Neuronal stem cell (in vitro differentiated cells): ENCODE results near the gene ANK2.

Source experiments
- DNase-seq: peaks from one replicate; pipeline ENCODE4 v3.0.0-alpha.2; 2013; ENCODE audit warnings: low spot score
- H2AFZ ChIP-seq: one replicate; pipeline ENCODE4 v1.6.1; 2013; ENCODE audit warnings: mild to moderate bottlenecking, low read length, inconsistent platforms
- H2AK5ac ChIP-seq: 2 replicates; pipeline ENCODE4 v1.6.1; 2013; ENCODE audit warnings: low read depth, mild to moderate bottlenecking, inconsistent platforms, low read length, moderate library complexity, mixed read lengths
- H2BK120ac ChIP-seq: 2 replicates; pipeline ENCODE4 v1.6.1; 2013; ENCODE audit warnings: low read depth, mild to moderate bottlenecking, inconsistent platforms, low read length, moderate library complexity, mixed read lengths
- H2BK12ac ChIP-seq: one replicate; pipeline ENCODE4 v1.6.1; 2013; ENCODE audit warnings: low read length, inconsistent platforms
- H2BK15ac ChIP-seq: 2 replicates; pipeline ENCODE4 v1.6.1; 2013; ENCODE audit warnings: mild to moderate bottlenecking, low read length, inconsistent platforms, mixed read lengths
- H2BK5ac ChIP-seq: one replicate; pipeline ENCODE4 v1.6.1; 2013; ENCODE audit warnings: inconsistent platforms, mild to moderate bottlenecking, low read length, moderate library complexity
- H3K14ac ChIP-seq: one replicate; pipeline ENCODE4 v1.6.1; 2013; ENCODE audit warnings: low read length, inconsistent platforms
- H3K18ac ChIP-seq: 2 replicates; pipeline ENCODE4 v1.6.1; 2013; ENCODE audit warnings: low read length, inconsistent platforms
- H3K23ac ChIP-seq: 2 replicates; pipeline ENCODE4 v1.6.1; 2013; ENCODE audit warnings: low read depth, mild to moderate bottlenecking, mixed read lengths, low read length, inconsistent platforms; ENCODE audit not compliant: poor library complexity
- H3K27ac ChIP-seq: replicated peaks from 3 replicates; pipeline ENCODE4 v1.5.1; 2013; ENCODE audit warnings: low read length, inconsistent platforms
- H3K27me3 ChIP-seq, 3 experiments: 2 replicates each; pipeline ENCODE4 v1.6.1; 2013; ENCODE audit warnings: low read length in 3 of 3, mild to moderate bottlenecking in 2 of 3, inconsistent platforms in 1 of 3, low read depth in 1 of 3, mixed read lengths in 1 of 3, moderate library complexity in 1 of 3; ENCODE audit not compliant: control insufficient read depth in 3 of 3, insufficient read depth in 3 of 3
- H3K36me3 ChIP-seq, 2 donors: replicated peaks in 1 of 2; 2 replicates each; pipeline ENCODE4 v1.6.1; 2013; ENCODE audit warnings: low read length in 2 of 2; ENCODE audit not compliant: control insufficient read depth in 2 of 2, insufficient read depth in 2 of 2
- H3K4ac ChIP-seq: 2 replicates; pipeline ENCODE4 v1.6.1; 2013; ENCODE audit warnings: inconsistent platforms, mild to moderate bottlenecking, low read length, moderate library complexity
- H3K4me1 ChIP-seq, 2 donors: 1 replicate in 1 of 2; 2 replicates in 1 of 2; pipeline ENCODE4 v1.6.1; 2013; ENCODE audit warnings: low read length in 2 of 2, low read depth in 1 of 2; ENCODE audit not compliant: control insufficient read depth in 2 of 2, insufficient read depth in 1 of 2
- H3K4me2 ChIP-seq: one replicate; pipeline ENCODE4 v1.6.1; 2013; ENCODE audit warnings: mild to moderate bottlenecking, low read length, inconsistent platforms; ENCODE audit not compliant: insufficient read depth, poor library complexity, severe bottlenecking
- H3K4me3 ChIP-seq, 2 donors: 2 replicates each; pipeline ENCODE4 v1.5.1; 2013; ENCODE audit warnings: low read length in 2 of 2, mild to moderate bottlenecking in 2 of 2, inconsistent platforms in 1 of 2, moderate library complexity in 1 of 2
- H3K79me1 ChIP-seq: one replicate; pipeline ENCODE4 v1.6.1; 2013; ENCODE audit warnings: low read depth, mild to moderate bottlenecking, inconsistent platforms, low read length, moderate library complexity
- H3K9ac ChIP-seq: one replicate; pipeline ENCODE4 v1.6.1; 2013; ENCODE audit warnings: mild to moderate bottlenecking, low read depth, low read length, inconsistent platforms; ENCODE audit not compliant: poor library complexity
- H3K9me3 ChIP-seq, 2 donors: replicated peaks in 1 of 2; 2 replicates each; pipeline versions ENCODE3 to v1.6.1; 2013; ENCODE audit warnings: low read length in 2 of 2, mild to moderate bottlenecking in 2 of 2, inconsistent platforms in 1 of 2, low read depth in 1 of 2, mixed read lengths in 1 of 2, moderate library complexity in 1 of 2; ENCODE audit not compliant: control insufficient read depth in 2 of 2, insufficient read depth in 1 of 2
- H4K8ac ChIP-seq: one replicate; pipeline ENCODE4 v1.6.1; 2013; ENCODE audit warnings: low read depth, mild to moderate bottlenecking, inconsistent platforms, low read length, moderate library complexity
- H4K91ac ChIP-seq: one replicate; pipeline ENCODE4 v1.6.1; 2013; ENCODE audit warnings: low read length, low read depth, mild to moderate bottlenecking, inconsistent platforms; ENCODE audit not compliant: poor library complexity
- WGBS, 2 donors: extraction: QIAGEN DNeasy Blood & Tissue Kit; methylation state at CpG; one replicate each; pipeline ENCODE4 v1.1.7; 2013; ENCODE audit warnings: missing lambda C conversion rate in 2 of 2, mixed read lengths in 1 of 2; ENCODE audit not compliant: insufficient read length in 2 of 2, insufficient replicate concordance in 1 of 2; ENCODE audit errors: extremely low coverage in 2 of 2; 5-methylcytosine and 5-hydroxymethylcytosine counted together

ANK2 gene

DNA sequence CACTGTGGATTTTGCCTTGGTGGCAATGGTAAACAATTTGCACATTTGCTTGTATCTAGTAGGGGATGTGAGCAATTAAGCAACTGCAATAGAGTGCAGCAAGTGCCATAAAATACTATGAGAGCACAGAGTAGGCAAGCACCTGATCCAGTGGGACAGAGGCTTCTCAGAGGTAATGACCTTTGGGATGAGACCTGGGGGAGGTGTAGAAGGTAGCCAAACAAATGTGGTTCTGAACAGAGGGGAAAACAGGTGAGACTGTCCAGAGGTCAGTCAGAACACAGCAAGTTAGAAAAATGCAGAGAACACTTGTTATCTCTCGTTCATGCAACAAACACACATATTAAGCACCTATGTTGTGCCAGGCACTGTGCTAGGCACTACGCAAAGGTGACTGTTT, 21.4 kb upstream of the ANK2 start:
- Histone ChIP-seq H3K27ac (no peak overlapping the region), H3K36me3 (no peaks in the 10 kb centered on the region), H3K4ac (no peak overlapping the region), H4K8ac (no peak overlapping the region), H2AK5ac (no peak overlapping the region), H2BK5ac (no peak overlapping the region), H4K91ac (no peak overlapping the region), H2BK12ac (no peak overlapping the region), H3K14ac (no peak overlapping the region), H3K4me2 (no peak overlapping the region), H2BK15ac (no peak overlapping the region), H3K79me1 (no peaks in the 10 kb centered on the region), H3K4me1 (peaks cover 0 to 2% of the 10 kb centered on the region in 2 donors), H2AFZ (no peak overlapping the region), H3K9ac (no peak overlapping the region), H3K27me3 (no peaks in the 10 kb centered on the region), H3K18ac (no peak overlapping the region), H2BK120ac (no peak overlapping the region), H3K23ac (no peak overlapping the region), H3K9me3 (no peaks in the 10 kb centered on the region), H3K4me3 (no peak overlapping the region)
- no peak for DNase-seq
- no CpG with 5 or more reads among the region's 2 CpGs for WGBS, 2 donors

DNA sequence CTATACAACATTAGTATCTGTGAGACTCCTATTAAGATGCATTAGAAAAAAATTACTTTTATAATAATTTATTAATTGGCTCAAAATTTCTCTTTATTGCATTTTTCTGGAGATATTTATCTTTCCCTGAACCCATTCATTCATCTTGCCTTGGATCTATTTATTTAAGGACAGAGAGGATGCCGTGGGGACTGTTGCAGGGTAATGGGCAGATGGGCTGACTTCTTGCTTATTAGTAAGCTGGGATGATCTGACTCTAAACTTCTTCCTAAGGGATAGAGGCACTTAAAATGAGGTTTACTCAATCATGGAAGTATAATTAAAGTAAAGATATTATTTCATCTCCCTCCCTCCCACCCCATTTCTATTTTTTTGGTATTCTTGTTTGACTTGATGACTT, 18.2 kb upstream of the ANK2 start:
- Histone ChIP-seq H3K14ac (no peak overlapping the region), H3K27me3 (no peaks in the 10 kb centered on the region), H2AK5ac (no peak overlapping the region), H2AFZ (no peak overlapping the region), H2BK120ac (no peak overlapping the region), H3K18ac (no peak overlapping the region), H4K8ac (no peak overlapping the region), H3K79me1 (no peaks in the 10 kb centered on the region), H3K23ac (no peak overlapping the region), H3K36me3 (no peaks in the 10 kb centered on the region), H3K4me1 (peaks cover 0 to 2% of the 10 kb centered on the region in 2 donors), H2BK15ac (no peak overlapping the region), H3K9me3 (no peaks in the 10 kb centered on the region), H2BK5ac (no peak overlapping the region), H3K9ac (no peak overlapping the region), H2BK12ac (no peak overlapping the region), H3K4me2 (no peak overlapping the region), H3K4me3 (no peak overlapping the region), H3K4ac (no peak overlapping the region), H4K91ac (no peak overlapping the region), H3K27ac (no peak overlapping the region)
- no peak for DNase-seq
- no CpG with 5 or more reads among the region's 1 CpG for WGBS, 2 donors

DNA sequence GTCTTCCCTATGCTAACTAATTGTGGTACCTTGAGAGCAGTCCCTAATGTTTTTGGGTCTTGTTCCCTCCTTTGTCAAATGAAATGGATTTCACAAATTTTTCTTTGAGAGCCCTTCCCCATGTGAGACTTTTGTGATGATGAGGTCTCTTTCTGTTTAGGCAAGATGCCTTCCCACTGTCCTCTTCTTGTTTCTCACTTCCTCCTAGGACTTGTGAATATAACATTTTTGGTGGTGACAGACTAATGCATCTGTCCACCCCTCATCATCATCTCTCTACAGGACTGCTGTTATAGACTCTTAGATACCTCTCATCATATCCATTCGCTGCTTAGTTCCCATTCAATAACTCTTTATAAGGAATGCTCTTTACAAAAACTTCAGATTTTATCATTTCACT, 8.7 kb upstream of the ANK2 start:
- H3K79me1 ChIP-seq: no peaks in the 10 kb centered on the region
- no peak overlapping the region for H2BK12ac ChIP-seq
- no peak overlapping the region for H2BK5ac ChIP-seq
- no peak overlapping the region for H2AK5ac ChIP-seq
- H3K4ac ChIP-seq: no peak overlapping the region
- no peak overlapping the region for H2AFZ ChIP-seq
- H3K4me3 ChIP-seq: no peak overlapping the region
- no peaks in the 10 kb centered on the region for H3K27me3 ChIP-seq
- H3K9ac ChIP-seq: no peak overlapping the region
- H2BK15ac ChIP-seq: no peak overlapping the region
- no peaks in the 10 kb centered on the region for H3K36me3 ChIP-seq
- H3K4me2 ChIP-seq: no peak overlapping the region
- H3K23ac ChIP-seq: no peak overlapping the region
- no peaks in the 10 kb centered on the region for H3K4me1 ChIP-seq
- no peak overlapping the region for H4K91ac ChIP-seq
- peaks cover 0 to 10% of the 10 kb centered on the region in 2 donors for H3K9me3 ChIP-seq
- H2BK120ac ChIP-seq: no peak overlapping the region
- no peak overlapping the region for H3K14ac ChIP-seq
- DNase-seq: no peak
- no CpG with 5 or more reads among the region's 1 CpG for WGBS, 2 donors
- no peak overlapping the region for H3K18ac ChIP-seq
- no peak overlapping the region for H4K8ac ChIP-seq
- no peak overlapping the region for H3K27ac ChIP-seq

DNA sequence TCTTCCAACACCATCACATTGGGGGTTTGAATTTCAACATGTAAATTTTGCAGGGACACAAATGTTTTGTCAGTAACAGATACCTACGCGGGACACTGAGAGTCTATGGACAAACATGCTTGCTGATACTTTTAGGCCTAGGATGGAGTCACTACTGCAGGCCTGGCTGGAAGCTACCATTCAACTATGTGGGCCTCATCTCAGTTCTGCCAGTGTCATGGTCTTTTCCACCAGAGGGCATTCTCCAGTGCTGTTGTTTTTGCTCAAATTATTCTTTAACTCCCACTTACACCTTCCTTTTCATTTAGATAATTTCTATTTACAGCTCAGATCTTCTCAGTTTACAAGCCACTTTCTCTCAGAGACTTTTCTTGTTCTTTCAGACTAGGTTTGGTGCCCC, 7.0 kb upstream of the ANK2 start:
- no peak overlapping the region for H4K91ac ChIP-seq
- no peak overlapping the region for H3K4me2 ChIP-seq
- no peak overlapping the region for H4K8ac ChIP-seq
- no peak overlapping the region for H2BK12ac ChIP-seq
- no peak overlapping the region for H2AK5ac ChIP-seq
- no peaks in the 10 kb centered on the region for H3K27me3 ChIP-seq
- H3K27ac ChIP-seq: no peak overlapping the region
- H3K9me3 ChIP-seq: peaks cover 0 to 6% of the 10 kb centered on the region in 2 donors
- H3K36me3 ChIP-seq: no peaks in the 10 kb centered on the region
- no peak for DNase-seq
- H3K4me1 ChIP-seq: peaks cover 0 to 2% of the 10 kb centered on the region in 2 donors
- H3K14ac ChIP-seq: no peak overlapping the region
- H2AFZ ChIP-seq: no peak overlapping the region
- no peak overlapping the region for H2BK120ac ChIP-seq
- no peak overlapping the region for H3K4me3 ChIP-seq
- no peak overlapping the region for H3K9ac ChIP-seq
- no peak overlapping the region for H2BK5ac ChIP-seq
- H3K18ac ChIP-seq: no peak overlapping the region
- WGBS, 2 donors: no CpG with 5 or more reads among the region's 2 CpGs
- no peak overlapping the region for H3K4ac ChIP-seq
- H2BK15ac ChIP-seq: no peak overlapping the region
- no peaks in the 10 kb centered on the region for H3K79me1 ChIP-seq
- no peak overlapping the region for H3K23ac ChIP-seq
